Lower leg skin (tissue), 3 donors: Measurements from ENCODE around the gene MTRF1.
"Not testable (repeated sequence)": the region's sequence is repeated elsewhere in the genome, so short reads cannot be mapped to it uniquely, and the experiment has no call there.

Source experiments
- CTCF ChIP-seq, 3 donors: fragments of 450-650 bp; IDR thresholded peaks; one replicate each; pipeline ENCODE4 v1.5.1; 2016; ENCODE audit warnings: antibody characterized with exemption in 3 of 3, mild to moderate bottlenecking in 3 of 3, moderate library complexity in 2 of 3
- POLR2A ChIP-seq, 2 donors: fragments of 450-650 bp; IDR thresholded peaks; one replicate each; pipeline ENCODE4 v1.6.1; 2016 to 2017; ENCODE audit warnings: antibody characterized with exemption in 2 of 2, mild to moderate bottlenecking in 1 of 2, moderate library complexity in 1 of 2

GRCh38 chr13:41279156-41279555, 15.8 kb upstream of the MTRF1 start:
- not testable (repeated sequence) for TF ChIP-seq CTCF, POLR2A (IDR thresholded peaks at IDR 0.05)
